ENCODE results near the gene PBOV1. TPM values are rescaled to one million over a fixed set of nuclear protein-coding genes. Genes with fewer than 3 reads are reported as not detected.

The PBOV1 gene
- total and polyA plus RNA-seq, 2 donors, result not detected

DNA sequence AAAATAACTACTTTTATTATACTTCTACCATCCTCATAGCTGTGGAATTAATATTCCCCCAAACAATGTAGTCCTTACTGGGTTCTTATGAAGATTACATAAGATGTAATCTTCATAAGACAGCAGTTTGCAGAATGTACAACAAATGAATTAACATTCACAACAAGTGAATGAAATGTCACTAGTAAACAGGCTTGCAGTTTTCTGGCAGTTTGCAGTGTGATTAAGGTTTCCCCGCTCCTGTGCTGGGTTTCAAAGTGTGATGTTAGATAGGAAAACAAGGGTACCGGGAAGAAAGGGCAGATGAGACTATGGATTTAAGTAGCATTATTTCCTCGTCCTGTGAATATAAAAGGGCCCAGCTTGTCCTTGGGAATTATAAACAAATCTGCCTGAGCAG lies 34.1 kb downstream of the PBOV1 start:
- H3K27ac ChIP-seq (ENCODE audit: low read depth), result no peak overlapping the region
- 72% methylated on average over 3 of the region's 3 CpGs for WGBS
- H3K36me3 ChIP-seq (ENCODE audit: insufficient read depth), result no peaks in the 10 kb centered on the region
- no peak overlapping the region for H3K4me3 ChIP-seq (ENCODE audit: low read depth, low read length)
- no peak for DNase-seq (ENCODE audit: extremely low spot score)
- no peaks in the 10 kb centered on the region for H3K4me1 ChIP-seq (ENCODE audit: insufficient read depth)

- Histone ChIP-seq H3K4me3 (ENCODE audit: low read depth, low read length) (no peak overlapping the region), H3K27ac (ENCODE audit: low read depth) (no peak overlapping the region), H3K36me3 (ENCODE audit: insufficient read depth) (no peaks in the 10 kb centered on the region), H3K4me1 (ENCODE audit: insufficient read depth) (no peaks in the 10 kb centered on the region)
- no peak for DNase-seq (ENCODE audit: extremely low spot score)
- WGBS, result 86% methylated on average over 4 of the region's 4 CpGs
These were observed 34.5 kb downstream of the PBOV1 start for GRCh38 chr6:138183790-138184134.

- Histone ChIP-seq H3K27ac (ENCODE audit: low read depth) (no peak overlapping the region), H3K36me3 (ENCODE audit: insufficient read depth) (no peaks in the 10 kb centered on the region), H3K4me1 (ENCODE audit: insufficient read depth) (no peaks in the 10 kb centered on the region), H3K4me3 (ENCODE audit: low read depth, low read length) (no peak overlapping the region)
- WGBS, result 67% methylated on average over 8 of the region's 8 CpGs
- no peak for DNase-seq (ENCODE audit: extremely low spot score)
These were observed 35.1 kb downstream of the PBOV1 start for GRCh38 chr6:138182939-138183789.

DNA sequence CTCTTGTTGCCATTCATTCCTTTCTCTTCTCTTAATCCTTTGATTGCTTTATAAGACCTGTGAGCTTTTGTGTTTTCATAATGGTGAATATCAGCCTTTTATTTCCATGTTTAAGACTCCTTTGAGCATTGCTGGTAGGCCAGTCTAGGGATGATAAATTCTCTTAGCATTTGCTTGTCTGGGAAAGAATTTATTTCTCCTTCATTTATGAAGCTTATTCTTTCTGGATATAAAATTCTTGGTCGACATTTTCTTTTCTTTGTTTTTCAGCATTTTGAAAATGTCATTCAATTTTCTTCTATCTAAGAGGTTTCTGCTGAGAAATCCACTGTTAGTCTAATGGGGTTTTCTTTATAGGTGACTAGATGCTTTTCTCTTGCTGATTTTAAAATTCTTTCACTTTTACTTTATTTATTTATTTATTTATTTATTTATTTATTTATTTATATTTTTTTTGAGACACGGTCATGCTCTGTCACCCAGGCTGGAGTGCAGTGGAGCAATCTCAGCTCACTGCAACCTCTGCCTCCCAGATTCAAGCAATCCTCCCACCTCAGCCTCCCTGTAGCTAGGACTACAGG lies 41.5 kb downstream of the PBOV1 start:
- Histone ChIP-seq H3K27ac (ENCODE audit: low read depth) (no peak overlapping the region), H3K36me3 (ENCODE audit: insufficient read depth) (no peaks in the 10 kb centered on the region), H3K4me1 (ENCODE audit: insufficient read depth) (no peaks in the 10 kb centered on the region), H3K4me3 (ENCODE audit: low read depth, low read length) (no peak overlapping the region)
- 95% methylated on average over 2 of the region's 2 CpGs for WGBS
- no peak for DNase-seq (ENCODE audit: extremely low spot score)

DNA sequence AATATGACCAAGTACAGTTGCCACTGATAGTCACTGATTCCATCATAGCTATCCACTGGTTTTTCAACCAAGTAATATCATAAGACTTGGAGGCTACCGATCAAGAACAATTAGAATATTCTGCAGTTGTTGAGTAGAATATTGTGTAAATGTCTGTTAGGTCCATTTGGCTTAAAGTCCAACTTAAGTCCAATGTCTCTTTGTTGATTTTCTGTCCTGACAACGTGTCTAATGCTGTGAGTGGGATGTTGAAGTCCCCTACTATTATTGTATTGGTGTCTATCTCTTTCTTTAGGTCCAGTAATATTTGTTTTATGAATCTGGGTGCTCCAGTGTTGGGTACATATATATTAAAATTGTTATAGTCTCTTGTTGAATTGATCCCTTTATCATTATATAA lies 42.7 kb downstream of the PBOV1 start:
- 81% methylated on average over 2 of the region's 2 CpGs for WGBS
- no peak overlapping the region for H3K27ac ChIP-seq (ENCODE audit: low read depth)
- H3K4me1 ChIP-seq (ENCODE audit: insufficient read depth), result no peaks in the 10 kb centered on the region
- no peaks in the 10 kb centered on the region for H3K36me3 ChIP-seq (ENCODE audit: insufficient read depth)
- H3K4me3 ChIP-seq (ENCODE audit: low read depth, low read length), result no peak overlapping the region
- DNase-seq (ENCODE audit: extremely low spot score), result no peak

Other genes with a start within 250 kb of the PBOV1 start
- gene PERP, start 111.1 kb downstream of the PBOV1 start, total RNA-seq, result 27.6 TPM
- gene PERP, start 111.1 kb downstream of the PBOV1 start, polyA plus RNA-seq, result 28.8 TPM
- gene ARFGEF3, start 56.6 kb downstream of the PBOV1 start, total RNA-seq, result 9.6 TPM
- 1.3 TPM for gene ARFGEF3, start 56.6 kb downstream of the PBOV1 start, polyA plus RNA-seq
- not detected for gene SMIM28, start 159.4 kb upstream of the PBOV1 start, total RNA-seq
- not detected for gene SMIM28, start 159.4 kb upstream of the PBOV1 start, polyA plus RNA-seq
- gene HEBP2, start 185.7 kb upstream of the PBOV1 start, total RNA-seq, result 7.6 TPM
- 43.1 TPM for gene HEBP2, start 185.7 kb upstream of the PBOV1 start, polyA plus RNA-seq

Measured in urinary bladder (tissue), 4 donors.